PC-3 (cell line): ENCODE data around the gene CASP14. TPM values are rescaled to one million over a fixed set of nuclear protein-coding genes. Genes with fewer than 3 reads are reported as not detected.
"Not testable (repeated sequence)": the region's sequence is repeated elsewhere in the genome, so short reads cannot be mapped to it uniquely, and the experiment has no call there.

ENCODE experiments used
- ATAC-seq: fragments of 200-7000 bp; cut with Tn5 transposase; 2 replicates; pipeline ENCODE4 v1.9.1; 2020; ENCODE audit warnings: mild to moderate bottlenecking, moderate library complexity
- BruUV-seq: library from RNA; stranded (reverse); fragments of 400-500 nt; replicated peaks from 2 replicates; lab custom pipeline; 2021; lab: Mats Ljungman, UMichigan
- CTCF ChIA-PET: fragments of 300-600 bp; sonication (Branson Sonifier 250); formaldehyde crosslinking; loops from one replicate; lab custom pipeline; 2022; ENCODE audit warnings: antibody characterized with exemption; lab: Charles Lee
- POLR2A ChIA-PET: fragments of 300-600 bp; sonication (Branson Sonifier 250); formaldehyde crosslinking; loops from one replicate; lab custom pipeline; 2022; ENCODE audit warnings: antibody characterized with exemption; ENCODE audit not compliant: unreplicated experiment; lab: Charles Lee
- DNase-seq: peaks from one replicate; pipeline ENCODE4 v3.0.0-alpha.2; 2015
- H2AFZ ChIP-seq: fragments of 300-600 bp; sonication (generic); 2 replicates; pipeline ENCODE4 v1.6.0; 2016; ENCODE audit warnings: antibody characterized with exemption, low read length
- H3F3A ChIP-seq: fragments of 300-600 bp; sonication (generic); one replicate; pipeline ENCODE4 v1.6.0; 2017; ENCODE audit warnings: antibody characterized with exemption, low read length, control low read depth, mild to moderate bottlenecking; ENCODE audit not compliant: unreplicated experiment
- H3K27ac ChIP-seq: fragments of 300-600 bp; sonication (generic); 2 replicates; pipeline ENCODE4 v1.5.1; 2016; ENCODE audit warnings: mild to moderate bottlenecking, low read length
- H3K27me3 ChIP-seq: fragments of 300-600 bp; sonication (generic); 2 replicates; pipeline ENCODE4 v1.6.1; 2016; ENCODE audit warnings: low read length, mixed read lengths
- H3K36me3 ChIP-seq: fragments of 300-600 bp; sonication (generic); 2 replicates; pipeline ENCODE4 v1.6.1; 2016; ENCODE audit warnings: low read depth, mixed run types, low read length, mixed read lengths
- H3K4me1 ChIP-seq: fragments of 300-600 bp; sonication (generic); 2 replicates; pipeline ENCODE4 v1.5.1; 2016; ENCODE audit warnings: low read length; ENCODE audit not compliant: insufficient read depth
- H3K4me2 ChIP-seq: fragments of 300-600 bp; sonication (generic); 2 replicates; pipeline ENCODE4 v1.6.0; 2016; ENCODE audit warnings: low read length
- H3K4me3 ChIP-seq: fragments of 300-600 bp; sonication (generic); 2 replicates; pipeline ENCODE4 v1.5.1; 2016; ENCODE audit warnings: mild to moderate bottlenecking, low read length, mixed read lengths
- H3K79me2 ChIP-seq: fragments of 300-600 bp; sonication (generic); 2 replicates; pipeline ENCODE4 v1.6.1; 2017; ENCODE audit warnings: low read length, mixed read lengths
- H3K9ac ChIP-seq: fragments of 300-600 bp; sonication (generic); 2 replicates; pipeline ENCODE4 v1.6.0; 2016; ENCODE audit warnings: mild to moderate bottlenecking, low read length
- H3K9me2 ChIP-seq: fragments of 300-600 bp; sonication (generic); replicated peaks from 2 replicates; pipeline ENCODE4 v1.6.1; 2016; ENCODE audit warnings: mixed run types, low read length, mixed read lengths
- H3K9me3 ChIP-seq: fragments of 300-600 bp; sonication (generic); 2 replicates; pipeline ENCODE4 v1.6.1; 2016; ENCODE audit warnings: low read length, mixed read lengths
- H4K20me1 ChIP-seq: fragments of 300-600 bp; sonication (generic); 2 replicates; pipeline ENCODE4 v1.6.1; 2016; ENCODE audit warnings: low read length, mixed read lengths
- EZH2 ChIP-seq: fragments of 300-600 bp; sonication (generic); IDR thresholded peaks from one replicate; pipeline ENCODE4 v1.6.1; 2017; ENCODE audit warnings: antibody characterized with exemption, mild to moderate bottlenecking, low read length; ENCODE audit not compliant: unreplicated experiment
- EZH2phosphoT487 ChIP-seq: fragments of 300-600 bp; sonication (generic); IDR thresholded peaks from 2 replicates; pipeline ENCODE4 v1.6.1; 2018; ENCODE audit warnings: mild to moderate bottlenecking, antibody characterized with exemption, low read length, borderline replicate concordance
- intact Hi-C: fragments of 100-400 bp; cut with micrococcal nuclease; formaldehyde crosslinking; loops from 2 replicates; pipeline ENCODE4 v1.9.0; 2023
- total RNA-seq: library from RNA; depleted of rRNA; stranded (reverse); fragments of >200 nt; gene quantifications from 2 replicates; pipeline ENCODE4 v1.2.3, GENCODE V29; 2014
- TF ChIP-seq, protein P1 (sequence below): fragments of 300-600 bp; sonication (generic); conservative IDR thresholded peaks from 2 replicates; pipeline ENCODE4 v1.5.1; 2017; ENCODE audit warnings: antibody characterized with exemption, low read depth, mild to moderate bottlenecking, low read length

CASP14 gene
- total RNA-seq, 1 experiment from 2014 or later = 5.0 TPM

DNA sequence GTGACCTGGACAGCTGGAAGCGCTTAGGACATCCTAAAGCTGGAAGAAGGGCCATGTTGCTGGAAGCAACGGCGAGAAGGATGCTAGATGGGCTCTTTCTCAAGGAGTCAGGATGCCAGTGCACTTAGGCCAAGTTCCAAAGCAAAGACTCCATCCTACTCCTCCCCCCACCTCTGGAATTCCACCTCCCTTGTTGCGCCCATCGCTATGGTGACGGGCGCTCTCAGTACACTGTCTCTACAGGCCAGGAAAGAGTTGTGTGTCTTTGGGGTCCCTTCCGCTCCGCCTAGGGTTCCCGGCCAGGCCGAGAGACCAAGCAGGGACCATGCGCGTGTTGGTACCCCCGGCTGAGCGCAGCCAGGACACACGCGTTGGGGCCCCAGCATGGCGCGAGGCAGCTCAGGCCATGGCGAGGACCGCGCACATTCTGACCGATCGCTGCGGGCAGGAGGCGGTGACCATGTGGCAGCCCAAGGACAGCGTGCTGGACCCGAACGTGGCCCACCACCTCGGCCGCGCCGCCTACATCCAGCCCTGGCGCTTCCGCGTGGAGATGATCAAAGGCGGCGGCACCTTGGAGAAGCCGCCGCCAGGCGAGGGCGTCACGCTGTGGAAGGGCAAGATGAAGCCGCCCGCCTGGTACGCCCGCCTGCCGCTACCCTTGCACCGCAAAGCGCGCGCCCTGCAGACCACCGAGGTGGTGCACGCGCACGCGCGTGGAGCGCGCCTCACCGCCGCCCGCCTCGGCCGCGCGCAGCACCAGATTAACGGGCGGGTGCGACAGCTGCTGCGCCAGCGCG, 38.6 kb upstream of the CASP14 start:
- ATAC-seq = no peak
- H2AFZ ChIP-seq = no peak overlapping the region
- POLR2A ChIA-PET = no interaction called here

DNA sequence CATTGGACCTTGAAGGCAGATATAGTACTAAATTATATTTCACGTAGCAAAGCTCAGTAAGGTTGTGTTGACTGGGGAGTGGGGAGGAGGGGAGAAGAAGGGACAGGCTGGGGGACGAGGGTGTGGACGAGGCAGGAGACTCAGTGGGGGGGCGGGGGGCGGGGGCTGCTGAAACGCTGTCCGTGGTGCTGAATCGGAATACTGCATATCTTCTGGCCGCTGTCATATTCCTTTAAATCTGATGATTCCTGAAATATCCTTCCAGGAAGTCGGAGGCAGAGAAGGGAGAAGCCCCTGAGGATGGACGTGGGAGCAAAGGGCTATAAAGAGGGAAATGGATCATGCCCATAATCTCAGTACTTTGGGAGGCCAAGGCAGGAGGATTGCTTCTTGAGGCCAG, 34.7 kb upstream of the CASP14 start:
- ChIA-PET CTCF (no interaction called here), POLR2A (no interaction called here)
- no peaks in the 10 kb centered on the region for H3K4me1 ChIP-seq
- BruUV-seq = no TSS peak
- TF ChIP-seq EZH2 (no peak), EZH2phosphoT487 (no peak)
- TF ChIP-seq, protein P1, sequence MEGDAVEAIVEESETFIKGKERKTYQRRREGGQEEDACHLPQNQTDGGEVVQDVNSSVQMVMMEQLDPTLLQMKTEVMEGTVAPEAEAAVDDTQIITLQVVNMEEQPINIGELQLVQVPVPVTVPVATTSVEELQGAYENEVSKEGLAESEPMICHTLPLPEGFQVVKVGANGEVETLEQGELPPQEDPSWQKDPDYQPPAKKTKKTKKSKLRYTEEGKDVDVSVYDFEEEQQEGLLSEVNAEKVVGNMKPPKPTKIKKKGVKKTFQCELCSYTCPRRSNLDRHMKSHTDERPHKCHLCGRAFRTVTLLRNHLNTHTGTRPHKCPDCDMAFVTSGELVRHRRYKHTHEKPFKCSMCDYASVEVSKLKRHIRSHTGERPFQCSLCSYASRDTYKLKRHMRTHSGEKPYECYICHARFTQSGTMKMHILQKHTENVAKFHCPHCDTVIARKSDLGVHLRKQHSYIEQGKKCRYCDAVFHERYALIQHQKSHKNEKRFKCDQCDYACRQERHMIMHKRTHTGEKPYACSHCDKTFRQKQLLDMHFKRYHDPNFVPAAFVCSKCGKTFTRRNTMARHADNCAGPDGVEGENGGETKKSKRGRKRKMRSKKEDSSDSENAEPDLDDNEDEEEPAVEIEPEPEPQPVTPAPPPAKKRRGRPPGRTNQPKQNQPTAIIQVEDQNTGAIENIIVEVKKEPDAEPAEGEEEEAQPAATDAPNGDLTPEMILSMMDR = no peak
- no peaks in the 10 kb centered on the region for H3K9me3 ChIP-seq
- H3K4me3 ChIP-seq = no peak overlapping the region
- intact Hi-C loops = no loop called here
- no peak overlapping the region for H3K9ac ChIP-seq
- DNase-seq (no peak), ATAC-seq (no peak)
- H3K27ac ChIP-seq = no peak overlapping the region
- no peaks in the 10 kb centered on the region for H3F3A ChIP-seq
- no peak overlapping the region for H2AFZ ChIP-seq
- no peak overlapping the region for H3K4me2 ChIP-seq
- no peaks in the 10 kb centered on the region for H3K27me3 ChIP-seq
- H4K20me1 ChIP-seq = no peaks in the 10 kb centered on the region
- H3K36me3 ChIP-seq = no peaks in the 10 kb centered on the region
- H3K9me2 ChIP-seq = no peaks in the 10 kb centered on the region
- H3K79me2 ChIP-seq = no peaks in the 10 kb centered on the region

More for the DNA sequence above, 38.6 kb upstream of the CASP14 start:
- Histone ChIP-seq H3K9me3 (no peaks in the 10 kb centered on the region), H3K27ac (no peak overlapping the region), H3F3A (no peaks in the 10 kb centered on the region), H3K4me1 (no peaks in the 10 kb centered on the region), H4K20me1 (no peaks in the 10 kb centered on the region), H3K36me3 (no peaks in the 10 kb centered on the region), H3K9ac (no peak overlapping the region), H3K4me3 (no peak overlapping the region), H3K4me2 (no peak overlapping the region), H3K27me3 (peaks cover 4% of the 10 kb centered on the region; the same call in 1 of the 2 replicates), H3K9me2 (no peaks in the 10 kb centered on the region), H3K79me2 (no peaks in the 10 kb centered on the region)
- intact Hi-C loops = no loop called here
- CTCF ChIA-PET = no interaction called here
- TF ChIP-seq EZH2 = no peak
- no peak for TF ChIP-seq EZH2phosphoT487
- TF ChIP-seq, protein P1 = no peak
- no TSS peak for BruUV-seq
- DNase-seq = no peak

DNA sequence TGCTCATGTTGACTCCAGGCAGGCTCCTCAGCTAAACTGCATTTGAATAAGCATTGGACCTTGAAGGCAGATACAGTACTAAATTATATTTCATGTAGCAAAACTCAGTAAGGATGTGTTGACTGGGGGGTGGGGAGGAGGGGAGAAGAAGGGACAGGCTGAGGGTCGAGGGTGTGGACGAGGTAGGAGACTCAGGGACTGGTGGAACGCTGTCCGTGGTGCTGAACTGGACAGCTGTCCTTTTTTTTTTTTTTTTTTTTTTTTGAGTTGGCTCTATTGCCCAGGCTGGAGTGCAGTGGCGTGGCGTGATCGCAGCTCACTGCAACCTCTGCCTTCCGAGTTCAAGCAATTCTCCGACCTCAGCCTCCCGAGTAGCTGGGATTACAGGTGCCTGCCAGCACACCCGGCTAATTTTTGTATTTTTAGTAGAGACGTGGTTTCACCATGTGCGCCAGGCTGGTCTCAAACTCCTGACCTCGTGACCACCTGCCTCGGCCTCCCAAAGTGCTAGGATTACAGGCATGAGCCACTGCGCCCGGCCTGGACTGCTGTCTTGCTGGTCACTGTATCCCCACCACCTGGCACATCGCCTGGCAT, 33.2 kb upstream of the CASP14 start:
- DNase-seq (peak; percentile 42), ATAC-seq (no peak)
- intact Hi-C loops = no loop called here
- Histone ChIP-seq H3K4me2 (no peak overlapping the region), H4K20me1 (no peaks in the 10 kb centered on the region), H3K9me3 (no peaks in the 10 kb centered on the region), H3K36me3 (no peaks in the 10 kb centered on the region), H3K9ac (no peak overlapping the region), H2AFZ (no peak overlapping the region), H3K79me2 (no peaks in the 10 kb centered on the region), H3K4me1 (no peaks in the 10 kb centered on the region), H3K27ac (no peak overlapping the region), H3F3A (no peaks in the 10 kb centered on the region), H3K9me2 (no peaks in the 10 kb centered on the region), H3K4me3 (no peak overlapping the region), H3K27me3 (no peaks in the 10 kb centered on the region)
- CTCF ChIA-PET = interaction anchor here (0.6 kb wide), 2 partner anchors 10 to 33 kb away, joined by 7 read pairs; no protein-coding TSS in a partner anchor
- POLR2A ChIA-PET = no interaction called here
- BruUV-seq = no TSS peak
- TF ChIP-seq EZH2 = no peak
- TF ChIP-seq, protein P1 = no peak
- TF ChIP-seq EZH2phosphoT487 = no peak

DNA sequence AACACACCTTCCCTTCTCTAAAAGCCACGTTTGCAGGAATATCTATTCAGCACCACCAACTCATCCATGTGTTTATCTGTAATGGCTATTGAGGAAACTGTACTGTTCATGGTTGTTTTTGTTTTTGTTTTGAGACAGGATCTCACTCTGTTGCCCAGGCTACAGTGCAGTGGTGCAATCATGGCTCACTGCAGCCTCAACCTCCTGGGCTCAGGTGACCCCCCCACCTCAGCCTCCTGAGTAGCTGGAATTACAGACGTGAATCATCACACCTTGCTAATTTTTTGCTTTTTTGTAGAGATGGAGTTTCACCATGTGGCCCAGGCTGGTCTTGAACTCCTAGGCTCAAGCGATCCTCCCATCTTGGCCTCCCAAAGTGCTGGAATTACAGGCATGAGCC, 30.4 kb upstream of the CASP14 start:
- H3K9ac ChIP-seq, H3K27me3 ChIP-seq, BruUV-seq, H4K20me1 ChIP-seq, H3K9me2 ChIP-seq, H3K4me1 ChIP-seq, ATAC-seq, POLR2A ChIA-PET, H3K36me3 ChIP-seq, H3K9me3 ChIP-seq, DNase-seq, H3K27ac ChIP-seq, intact Hi-C loops, H3K79me2 ChIP-seq, H3K4me3 ChIP-seq, H2AFZ ChIP-seq, H3F3A ChIP-seq, H3K4me2 ChIP-seq, CTCF ChIA-PET: not testable (repeated sequence)
